Uterus (tissue), 4 donors: ENCODE results near the gene ACP2. TPM values are rescaled to one million over a fixed set of nuclear protein-coding genes. Genes with fewer than 3 reads are reported as not detected.

ENCODE experiments used
- DNase-seq, 2 donors: peaks; one replicate each; pipeline ENCODE4 v3.0.0-alpha.2; 2019 to 2020
- H3K27ac ChIP-seq, 2 donors: fragments of 200-600 bp; sonication (generic); 1 replicate in 1 of 2; 2 replicates in 1 of 2; pipeline ENCODE4 v1.5.1; 2016 to 2018
- H3K27me3 ChIP-seq, 2 donors: fragments of 200-600 bp; sonication (generic); one replicate each; pipeline ENCODE4 v1.5.1; 2018 to 2019; ENCODE audit warnings: control low read depth in 1 of 2
- H3K36me3 ChIP-seq, 2 donors: fragments of 200-600 bp; sonication (generic); one replicate each; pipeline ENCODE4 v1.5.1; 2019; ENCODE audit warnings: control low read depth in 1 of 2
- H3K4me1 ChIP-seq, 2 donors: fragments of 200-600 bp; sonication (generic); one replicate each; pipeline ENCODE4 v1.5.1; 2018 to 2019; ENCODE audit warnings: control low read depth in 1 of 2
- H3K4me3 ChIP-seq, 2 donors: fragments of 200-600 bp; sonication (generic); 1 replicate in 1 of 2; 2 replicates in 1 of 2; pipeline ENCODE4 v1.5.1; 2018 to 2019; ENCODE audit warnings: mild to moderate bottlenecking in 1 of 2
- H3K9me3 ChIP-seq, 2 donors: fragments of 200-600 bp; sonication (generic); one replicate each; pipeline ENCODE4 v1.5.1; 2019; ENCODE audit warnings: control low read depth in 1 of 2
- POLR2A ChIP-seq, 2 donors: fragments of 450-650 bp; IDR thresholded peaks; one replicate each; pipeline ENCODE4 v1.6.1; 2016; ENCODE audit warnings: antibody characterized with exemption in 2 of 2, mild to moderate bottlenecking in 1 of 2, moderate library complexity in 1 of 2
- intact Hi-C: fragments of 100-400 bp; cut with DNase I; formaldehyde crosslinking; loops from one replicate; pipeline ENCODE4 v1.15.1; 2023; ENCODE audit warnings: low total_unique reads
- total RNA-seq, 4 donors: library from RNA; depleted of rRNA in 3 of 4; stranded (reverse); fragments of >200 nt in 3 of 4; gene quantifications; one replicate each; pipeline versions ENCODE4 v1.1.0 to v1.2.4, GENCODE V29; 2014 to 2023
- TF ChIP-seq, protein P1 (sequence below), 4 experiments: fragments of 200-600 bp in 2 of 4; fragments of 450-650 bp in 2 of 4; sonication (generic) in 2 of 4; IDR thresholded peaks; one replicate each; pipeline ENCODE4 v1.5.1; 2016 to 2019; ENCODE audit warnings: antibody characterized with exemption in 4 of 4, mild to moderate bottlenecking in 2 of 4, moderate library complexity in 1 of 4
- donor health status: DM: yes; HTN: yes; CAD: no.

The ACP2 gene
- 10 to 100 TPM; 25.6 to 36.6 (median 27.1) TPM for total RNA-seq

DNA sequence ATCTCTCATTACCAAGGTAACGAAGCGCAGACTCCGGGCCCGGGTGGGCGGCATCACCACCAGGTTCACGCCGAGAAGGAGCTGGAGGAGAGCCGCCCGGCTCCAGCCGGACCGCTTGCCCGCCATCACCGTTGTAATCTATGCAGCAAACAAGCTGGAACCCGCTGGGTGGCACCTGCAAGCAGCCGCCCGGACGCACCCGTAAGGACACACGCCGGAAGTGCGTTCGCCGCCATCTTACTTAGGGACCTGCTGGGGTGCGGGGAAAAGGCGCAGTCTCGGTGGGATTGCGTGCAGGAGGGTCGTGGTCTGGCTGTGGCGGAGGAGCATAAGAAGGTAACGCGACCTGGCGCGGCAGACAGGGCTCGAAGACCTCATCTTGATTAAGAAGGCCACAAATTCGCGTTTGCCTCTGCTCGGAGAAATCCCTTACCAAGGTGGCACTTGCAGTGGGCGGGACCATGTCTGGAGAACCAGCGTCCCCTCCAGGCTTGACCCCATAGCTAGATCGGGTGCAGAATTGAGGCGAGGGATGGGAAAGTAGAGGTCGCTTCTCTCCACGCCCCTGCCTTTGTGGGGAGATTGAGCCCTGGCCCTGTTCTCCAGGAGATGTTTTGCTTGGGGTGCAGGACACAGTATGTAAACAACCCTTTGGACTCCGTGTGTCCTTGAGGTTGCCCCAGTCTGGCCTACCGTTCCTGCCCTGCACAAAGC lies at the start of gene ACP2:
ACP2 (minus strand) TSS at position 151 of the 714 bp plus-strand sequence; CDS start at position 126, 25 bp downstream.
- TF ChIP-seq POLR2A (IDR thresholded peaks at IDR 0.05) = peak; percentile 25 to 50
- TF ChIP-seq, protein P1, sequence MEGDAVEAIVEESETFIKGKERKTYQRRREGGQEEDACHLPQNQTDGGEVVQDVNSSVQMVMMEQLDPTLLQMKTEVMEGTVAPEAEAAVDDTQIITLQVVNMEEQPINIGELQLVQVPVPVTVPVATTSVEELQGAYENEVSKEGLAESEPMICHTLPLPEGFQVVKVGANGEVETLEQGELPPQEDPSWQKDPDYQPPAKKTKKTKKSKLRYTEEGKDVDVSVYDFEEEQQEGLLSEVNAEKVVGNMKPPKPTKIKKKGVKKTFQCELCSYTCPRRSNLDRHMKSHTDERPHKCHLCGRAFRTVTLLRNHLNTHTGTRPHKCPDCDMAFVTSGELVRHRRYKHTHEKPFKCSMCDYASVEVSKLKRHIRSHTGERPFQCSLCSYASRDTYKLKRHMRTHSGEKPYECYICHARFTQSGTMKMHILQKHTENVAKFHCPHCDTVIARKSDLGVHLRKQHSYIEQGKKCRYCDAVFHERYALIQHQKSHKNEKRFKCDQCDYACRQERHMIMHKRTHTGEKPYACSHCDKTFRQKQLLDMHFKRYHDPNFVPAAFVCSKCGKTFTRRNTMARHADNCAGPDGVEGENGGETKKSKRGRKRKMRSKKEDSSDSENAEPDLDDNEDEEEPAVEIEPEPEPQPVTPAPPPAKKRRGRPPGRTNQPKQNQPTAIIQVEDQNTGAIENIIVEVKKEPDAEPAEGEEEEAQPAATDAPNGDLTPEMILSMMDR (IDR thresholded peaks at IDR 0.05) = peak; percentile 17 to 52 (median 28)
- H3K27ac ChIP-seq = peak within 1 kb of the TSS; percentile 80 to 83
- no peaks in the 10 kb centered on the region for H3K27me3 ChIP-seq
- peak within 1 kb of the TSS; percentile 69 to 77 for H3K4me3 ChIP-seq
- H3K36me3 ChIP-seq = no peaks in the 10 kb centered on the region
- DNase-seq = peak; percentile 84
- intact Hi-C loops = no loop called here
- no peaks in the 10 kb centered on the region for H3K9me3 ChIP-seq
- H3K4me1 ChIP-seq = peaks cover 0 to 7% of the 10 kb centered on the region in 2 donors

GRCh38 chr11:47296045-47296444 lies 47.4 kb upstream of the ACP2 start:
- Histone ChIP-seq H3K27ac (no peak overlapping the region), H3K36me3 (peaks cover 0 to 2% of the 10 kb centered on the region in 2 donors), H3K9me3 (peaks cover 0 to 5% of the 10 kb centered on the region in 2 donors), H3K4me3 (no peak overlapping the region), H3K4me1 (no peaks in the 10 kb centered on the region), H3K27me3 (no peaks in the 10 kb centered on the region)
- intact Hi-C loops = no loop called here
- DNase-seq = no peak
- TF ChIP-seq, protein P1 (IDR thresholded peaks at IDR 0.05) = no peak
- no peak for TF ChIP-seq POLR2A (IDR thresholded peaks at IDR 0.05)

DNA sequence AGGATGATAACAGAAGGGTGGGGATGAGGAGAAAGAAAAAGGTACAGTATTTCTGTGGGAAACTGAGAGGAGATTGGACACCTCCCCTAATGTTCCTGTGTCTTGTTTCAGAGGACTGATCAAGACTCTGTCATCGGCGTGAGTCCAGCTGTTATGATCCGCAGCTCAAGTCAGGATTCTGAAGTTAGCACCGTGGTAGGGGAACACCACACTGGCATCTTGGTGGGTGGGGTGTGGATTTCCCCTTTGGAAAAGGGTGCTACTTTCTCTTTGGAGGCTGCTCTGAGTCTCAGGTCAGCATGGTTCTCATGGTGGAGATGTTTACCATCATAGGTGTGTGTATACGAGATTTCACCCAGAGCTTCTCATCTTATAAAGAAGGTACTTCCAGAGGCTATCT lies 46.8 kb upstream of the ACP2 start:
- no peak overlapping the region for H3K27ac ChIP-seq
- TF ChIP-seq, protein P1 (IDR thresholded peaks at IDR 0.05) = no peak
- no peak for TF ChIP-seq POLR2A (IDR thresholded peaks at IDR 0.05)
- peaks cover 0 to 2% of the 10 kb centered on the region in 2 donors for H3K36me3 ChIP-seq
- no peaks in the 10 kb centered on the region for H3K27me3 ChIP-seq
- no peak for DNase-seq
- no peak overlapping the region for H3K4me3 ChIP-seq
- intact Hi-C loops = no loop called here
- H3K4me1 ChIP-seq = no peaks in the 10 kb centered on the region
- peaks cover 0 to 4% of the 10 kb centered on the region in 2 donors for H3K9me3 ChIP-seq

- peaks cover 0 to 2% of the 10 kb centered on the region in 2 donors for H3K36me3 ChIP-seq
- H3K9me3 ChIP-seq = no peaks in the 10 kb centered on the region
- H3K4me1 ChIP-seq = no peaks in the 10 kb centered on the region
- H3K27me3 ChIP-seq = no peaks in the 10 kb centered on the region
- intact Hi-C loops = no loop called here
- H3K27ac ChIP-seq = no peak overlapping the region
- DNase-seq = no peak
- no peak overlapping the region for H3K4me3 ChIP-seq
- TF ChIP-seq, protein P1 (IDR thresholded peaks at IDR 0.05) = no peak
- TF ChIP-seq POLR2A (IDR thresholded peaks at IDR 0.05) = no peak
Observed at GRCh38 chr11:47289856-47290255, 41.2 kb upstream of the ACP2 start.

- H3K9me3 ChIP-seq = no peaks in the 10 kb centered on the region
- H3K27me3 ChIP-seq = no peaks in the 10 kb centered on the region
- intact Hi-C loops = no loop called here
- TF ChIP-seq, protein P1 (IDR thresholded peaks at IDR 0.05) = no peak
- TF ChIP-seq POLR2A (IDR thresholded peaks at IDR 0.05) = no peak
- peaks cover 0 to 2% of the 10 kb centered on the region in 2 donors for H3K36me3 ChIP-seq
- no peaks in the 10 kb centered on the region for H3K4me1 ChIP-seq
- H3K4me3 ChIP-seq = no peak overlapping the region
- H3K27ac ChIP-seq = no peak overlapping the region
- DNase-seq = no peak
Observed at GRCh38 chr11:47288066-47288465, 39.5 kb upstream of the ACP2 start.
